Memory B cell (primary cell): ENCODE results near the gene PGAP3.

Experiments used
- ATAC-seq: fragments of 150-1000 bp; cut with Tn5 transposase; 2 replicates; pipeline ENCODE4 v1.10.0; 2021; ENCODE audit warnings: low read depth, mild to moderate bottlenecking, moderate library complexity
- DNase-seq, 2 donors: peaks; one replicate each; pipeline ENCODE4 v3.0.0; 2022; ENCODE audit warnings: low spot score in 2 of 2
- H3K27ac Mint-ChIP-seq: one replicate; pipeline ENCODE4 v1.8.0; 2022; ENCODE audit warnings: mild to moderate bottlenecking, moderate library complexity, mixed read lengths
- H3K27me3 Mint-ChIP-seq: one replicate; pipeline ENCODE4 v1.8.0; 2022; ENCODE audit warnings: mixed read lengths
- H3K36me3 Mint-ChIP-seq: one replicate; pipeline ENCODE4 v1.8.0; 2022; ENCODE audit warnings: mild to moderate bottlenecking, mixed read lengths
- H3K4me1 Mint-ChIP-seq: one replicate; pipeline ENCODE4 v1.8.0; 2022; ENCODE audit warnings: mixed read lengths
- H3K4me3 Mint-ChIP-seq: one replicate; pipeline ENCODE4 v1.8.0; 2022; ENCODE audit warnings: mild to moderate bottlenecking, moderate library complexity, mixed read lengths
- H3K9me3 Mint-ChIP-seq: one replicate; pipeline ENCODE4 v1.8.0; 2022; ENCODE audit warnings: mixed read lengths

The PGAP3 gene

DNA sequence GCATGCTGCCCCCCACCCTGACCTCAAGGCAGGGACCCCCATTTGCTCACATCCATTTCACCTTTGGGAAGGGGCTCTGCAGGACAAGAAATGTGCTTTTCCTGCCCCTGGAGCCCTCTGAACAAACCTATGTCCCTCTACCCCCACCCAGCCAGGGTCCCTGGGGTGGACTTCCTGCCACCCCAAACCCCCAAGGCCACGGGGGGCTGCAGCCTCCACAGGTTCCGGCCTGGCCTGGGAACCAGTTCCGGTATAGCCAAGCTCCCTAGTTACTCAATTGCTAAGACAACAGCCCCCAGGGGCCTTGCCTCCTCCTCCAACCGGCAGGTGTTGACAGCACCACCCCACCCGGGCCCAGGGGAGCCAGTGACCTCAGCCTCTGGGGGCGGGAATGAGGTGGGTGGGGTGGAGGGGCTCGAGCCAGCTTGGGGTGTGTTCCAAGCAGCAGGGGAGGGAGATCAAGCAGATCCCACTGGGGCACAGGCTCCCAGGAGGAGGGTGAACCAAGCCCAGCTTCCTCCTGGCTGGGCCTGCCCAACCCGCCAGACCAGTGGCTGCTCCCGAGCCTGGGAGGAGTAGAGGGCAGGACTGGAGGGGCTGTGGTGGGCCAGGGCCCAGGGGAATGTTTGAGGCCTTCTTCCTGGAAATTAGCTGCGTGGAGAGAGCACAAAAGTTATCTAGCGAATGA, 13.0 kb downstream of the PGAP3 start:
- DNase-seq, result no peak
- ATAC-seq, result peak; percentile 58
- Mint-ChIP-seq H3K27me3 (no peaks in the 10 kb centered on the region), H3K36me3 (no peaks in the 10 kb centered on the region), H3K4me1 (peaks cover 58% of the 10 kb centered on the region), H3K27ac (peak overlapping the region; percentile 82), H3K9me3 (no peaks in the 10 kb centered on the region), H3K4me3 (peak overlapping the region; percentile 55)

DNA sequence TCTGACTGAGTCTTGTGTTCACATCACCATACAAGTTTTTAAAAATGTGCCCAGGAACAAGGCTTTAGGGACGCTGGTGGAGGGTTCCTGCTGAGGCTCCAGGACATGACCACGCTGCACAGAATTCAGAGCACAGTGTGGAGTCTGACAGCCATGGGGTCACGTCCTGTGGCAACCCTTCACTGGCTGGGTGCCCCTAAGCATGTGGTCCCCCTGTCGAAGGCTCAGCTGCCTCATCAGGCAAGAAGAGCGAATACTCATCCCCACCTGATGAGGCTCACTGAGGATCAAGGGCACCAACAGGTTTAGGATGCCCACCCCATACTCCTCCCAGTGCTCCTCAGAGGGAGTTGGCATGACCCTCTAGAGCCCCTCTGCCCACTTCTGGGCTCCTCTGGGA, 13.7 kb downstream of the PGAP3 start:
- Mint-ChIP-seq H3K4me3 (no peak overlapping the region), H3K27me3 (no peaks in the 10 kb centered on the region), H3K4me1 (peaks cover 51% of the 10 kb centered on the region), H3K27ac (no peak overlapping the region), H3K36me3 (no peaks in the 10 kb centered on the region), H3K9me3 (no peaks in the 10 kb centered on the region)
- DNase-seq (no peak), ATAC-seq (no peak)

- H3K4me3 Mint-ChIP-seq, result no peak overlapping the region
- peaks cover 3% of the 10 kb centered on the region for H3K27me3 Mint-ChIP-seq
- no peak overlapping the region for H3K27ac Mint-ChIP-seq
- H3K4me1 Mint-ChIP-seq, result peaks cover 47% of the 10 kb centered on the region
- ATAC-seq (no peak), DNase-seq (no peak)
- no peaks in the 10 kb centered on the region for H3K9me3 Mint-ChIP-seq
- H3K36me3 Mint-ChIP-seq, result no peaks in the 10 kb centered on the region
These were observed 14.3 kb downstream of the PGAP3 start for GRCh38 chr17:39673335-39674081.

GRCh38 chr17:39672522-39673334, 15.1 kb downstream of the PGAP3 start:
- DNase-seq (no peak), ATAC-seq (no peak)
- Mint-ChIP-seq H3K27me3 (peaks cover 4% of the 10 kb centered on the region), H3K9me3 (no peaks in the 10 kb centered on the region), H3K4me3 (no peak overlapping the region), H3K27ac (no peak overlapping the region), H3K4me1 (peaks cover 47% of the 10 kb centered on the region), H3K36me3 (no peaks in the 10 kb centered on the region)

DNA sequence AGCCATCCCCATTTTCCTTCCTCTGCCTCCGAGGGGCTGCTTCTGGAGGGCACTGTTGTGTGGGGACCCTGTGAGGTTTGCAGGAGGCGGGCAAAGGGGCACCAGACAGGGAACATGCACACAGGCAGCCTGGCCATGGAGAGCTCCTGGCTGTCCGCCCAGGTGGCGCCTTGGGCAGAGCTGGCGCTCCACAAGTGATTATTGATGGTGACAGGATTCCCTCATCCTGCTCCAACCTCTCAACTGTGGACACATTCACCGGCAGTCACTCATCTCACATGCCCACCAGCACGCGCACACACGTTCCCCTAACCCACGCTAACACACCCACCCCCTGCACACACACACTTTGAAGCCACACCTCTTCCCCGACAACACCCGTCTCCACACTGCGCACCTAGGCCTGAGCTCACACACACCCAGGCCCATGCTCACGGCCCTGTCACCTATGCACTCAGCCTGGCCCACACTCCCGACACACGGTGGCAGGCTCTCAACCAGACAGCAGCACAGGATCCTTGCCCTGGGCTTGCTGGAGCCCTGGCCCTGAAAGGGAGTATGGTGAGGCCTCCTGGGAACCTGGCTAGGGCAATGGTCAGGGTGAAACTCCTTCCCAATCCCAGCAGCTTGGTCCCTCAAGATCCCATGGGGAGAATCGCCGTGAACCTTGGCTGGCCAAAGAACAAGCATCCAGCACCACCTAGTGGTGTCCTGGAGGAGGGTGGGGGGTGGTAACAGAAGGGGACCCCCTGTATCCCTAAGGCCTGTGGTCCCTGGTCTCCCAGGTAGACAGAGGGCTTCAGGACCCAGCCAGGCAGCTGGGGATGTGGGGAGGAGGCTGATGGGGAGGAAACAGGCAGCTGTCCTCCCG, 16.0 kb downstream of the PGAP3 start:
- Mint-ChIP-seq H3K9me3 (no peaks in the 10 kb centered on the region), H3K27me3 (peaks cover 4% of the 10 kb centered on the region), H3K36me3 (no peaks in the 10 kb centered on the region), H3K4me1 (peaks cover 41% of the 10 kb centered on the region), H3K27ac (peak overlapping the region; percentile 29), H3K4me3 (peak overlapping the region; percentile 37)
- no peak for ATAC-seq
- DNase-seq, result no peak

DNA sequence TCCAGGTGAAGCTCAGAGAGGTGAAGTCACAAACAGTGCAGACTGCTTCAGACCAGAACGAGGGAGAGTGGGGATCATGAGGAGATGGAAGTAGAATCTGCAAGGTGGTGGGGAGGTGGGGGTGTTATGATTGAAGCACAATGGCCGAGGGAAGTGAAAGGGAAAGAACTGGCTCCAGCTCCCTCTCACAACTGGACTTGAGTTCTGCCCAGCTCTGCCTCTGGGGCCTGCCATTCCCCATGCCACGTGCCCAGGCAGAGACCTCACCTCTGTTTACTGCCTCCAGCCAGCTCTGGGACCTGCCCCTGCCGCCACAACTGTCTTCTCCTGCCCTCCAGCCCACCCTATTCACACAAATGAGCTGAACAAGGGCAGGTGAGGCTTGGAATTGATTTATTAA, 17.1 kb downstream of the PGAP3 start:
- Mint-ChIP-seq H3K27me3 (peaks cover 6% of the 10 kb centered on the region), H3K36me3 (no peaks in the 10 kb centered on the region), H3K9me3 (no peaks in the 10 kb centered on the region), H3K4me3 (no peak overlapping the region), H3K4me1 (peaks cover 36% of the 10 kb centered on the region), H3K27ac (peak overlapping the region; percentile 7)
- ATAC-seq (no peak), DNase-seq (no peak)

DNA sequence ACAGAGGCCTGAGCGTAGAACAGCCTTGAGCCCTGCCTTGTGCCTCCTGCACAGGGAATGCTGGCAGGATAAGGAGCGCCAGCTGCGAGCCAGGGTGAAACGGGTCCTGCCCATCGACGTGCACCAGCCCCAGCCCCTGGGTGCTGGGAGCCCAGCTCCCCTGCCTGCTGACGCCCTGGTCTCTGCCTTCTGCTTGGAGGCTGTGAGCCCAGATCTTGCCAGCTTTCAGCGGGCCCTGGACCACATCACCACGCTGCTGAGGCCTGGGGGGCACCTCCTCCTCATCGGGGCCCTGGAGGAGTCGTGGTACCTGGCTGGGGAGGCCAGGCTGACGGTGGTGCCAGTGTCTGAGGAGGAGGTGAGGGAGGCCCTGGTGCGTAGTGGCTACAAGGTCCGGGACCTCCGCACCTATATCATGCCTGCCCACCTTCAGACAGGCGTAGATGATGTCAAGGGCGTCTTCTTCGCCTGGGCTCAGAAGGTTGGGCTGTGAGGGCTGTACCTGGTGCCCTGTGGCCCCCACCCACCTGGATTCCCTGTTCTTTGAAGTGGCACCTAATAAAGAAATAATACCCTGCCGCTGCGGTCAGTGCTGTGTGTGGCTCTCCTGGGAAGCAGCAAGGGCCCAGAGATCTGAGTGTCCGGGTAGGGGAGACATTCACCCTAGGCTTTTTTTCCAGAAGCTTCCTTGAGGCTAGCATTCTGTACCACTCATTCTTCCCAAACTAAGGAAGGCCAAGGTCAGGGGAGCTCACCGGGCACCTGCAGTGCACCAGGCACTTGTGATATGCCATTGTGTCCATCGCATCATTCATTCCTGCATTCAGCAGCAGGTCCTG, 17.7 kb downstream of the PGAP3 start:
- Mint-ChIP-seq H3K4me1 (peaks cover 34% of the 10 kb centered on the region), H3K9me3 (no peaks in the 10 kb centered on the region), H3K36me3 (no peaks in the 10 kb centered on the region), H3K27me3 (peaks cover 6% of the 10 kb centered on the region), H3K27ac (peak overlapping the region; percentile 7), H3K4me3 (no peak overlapping the region)
- no peak for DNase-seq
- no peak for ATAC-seq

DNA sequence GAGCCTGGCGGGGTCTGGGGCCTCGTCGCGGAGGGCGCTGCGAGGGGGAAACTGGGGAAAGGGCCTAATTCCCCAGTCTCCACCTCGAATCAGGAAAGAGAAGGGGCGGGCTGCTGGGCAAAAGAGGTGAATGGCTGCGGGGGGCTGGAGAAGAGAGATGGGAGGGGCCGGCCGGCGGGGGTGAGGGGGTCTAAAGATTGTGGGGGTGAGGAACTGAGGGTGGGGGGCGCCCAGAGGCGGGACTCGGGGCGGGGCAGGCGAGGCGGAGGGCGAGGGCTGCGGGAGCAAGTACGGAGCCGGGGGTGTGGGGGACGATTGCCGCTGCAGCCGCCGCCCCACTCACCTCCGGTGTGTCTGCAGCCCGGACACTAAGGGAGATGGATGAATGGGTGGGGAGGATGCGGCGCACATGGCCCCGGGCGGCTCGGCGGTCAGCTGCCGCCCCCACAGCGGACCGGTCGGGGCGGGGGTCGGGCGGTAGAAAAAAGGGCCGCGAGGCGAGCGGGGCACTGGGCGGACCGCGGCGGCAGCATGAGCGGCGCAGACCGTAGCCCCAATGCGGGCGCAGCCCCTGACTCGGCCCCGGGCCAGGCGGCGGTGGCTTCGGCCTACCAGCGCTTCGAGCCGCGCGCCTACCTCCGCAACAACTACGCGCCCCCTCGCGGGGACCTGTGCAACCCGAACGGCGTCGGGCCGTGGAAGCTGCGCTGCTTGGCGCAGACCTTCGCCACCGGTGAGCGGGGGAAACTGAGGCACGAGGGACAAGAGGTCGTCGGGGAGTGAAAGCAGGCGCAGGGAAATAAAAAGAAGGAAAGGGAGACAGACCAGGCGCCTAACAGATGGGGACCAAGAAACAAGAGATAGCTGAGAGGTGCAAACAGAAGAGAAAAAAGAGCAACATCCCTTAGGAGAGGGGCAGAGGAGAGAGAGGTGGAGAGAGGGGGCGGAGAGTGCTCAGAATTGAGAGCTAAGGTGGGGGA, 19.6 kb downstream of the PGAP3 start, which contains the start of gene PNMT:
TSS of gene PNMT (plus strand) at position 509 of the 980 bp plus-strand sequence. CDS start at position 532, 23 bp downstream.
- no peaks in the 10 kb centered on the region for H3K9me3 Mint-ChIP-seq
- peak within 1 kb of the TSS; percentile 82 for H3K4me3 Mint-ChIP-seq
- DNase-seq (peak; percentile 59 to 75), ATAC-seq (peak; percentile 81)
- peaks cover 23% of the 10 kb centered on the region for H3K4me1 Mint-ChIP-seq
- H3K36me3 Mint-ChIP-seq, result no peaks in the 10 kb centered on the region
- H3K27ac Mint-ChIP-seq, result peak within 1 kb of the TSS; percentile 35
- peaks cover 6% of the 10 kb centered on the region for H3K27me3 Mint-ChIP-seq

- H3K4me1 Mint-ChIP-seq, result peaks cover 21% of the 10 kb centered on the region
- H3K4me3 Mint-ChIP-seq, result peak overlapping the region; percentile 80
- no peaks in the 10 kb centered on the region for H3K9me3 Mint-ChIP-seq
- no peak overlapping the region for H3K27ac Mint-ChIP-seq
- H3K36me3 Mint-ChIP-seq, result no peaks in the 10 kb centered on the region
- no peak for DNase-seq
- H3K27me3 Mint-ChIP-seq, result peaks cover 6% of the 10 kb centered on the region
- peak; percentile 24 for ATAC-seq
These were observed 20.5 kb downstream of the PGAP3 start for GRCh38 chr17:39667262-39667944.

DNA sequence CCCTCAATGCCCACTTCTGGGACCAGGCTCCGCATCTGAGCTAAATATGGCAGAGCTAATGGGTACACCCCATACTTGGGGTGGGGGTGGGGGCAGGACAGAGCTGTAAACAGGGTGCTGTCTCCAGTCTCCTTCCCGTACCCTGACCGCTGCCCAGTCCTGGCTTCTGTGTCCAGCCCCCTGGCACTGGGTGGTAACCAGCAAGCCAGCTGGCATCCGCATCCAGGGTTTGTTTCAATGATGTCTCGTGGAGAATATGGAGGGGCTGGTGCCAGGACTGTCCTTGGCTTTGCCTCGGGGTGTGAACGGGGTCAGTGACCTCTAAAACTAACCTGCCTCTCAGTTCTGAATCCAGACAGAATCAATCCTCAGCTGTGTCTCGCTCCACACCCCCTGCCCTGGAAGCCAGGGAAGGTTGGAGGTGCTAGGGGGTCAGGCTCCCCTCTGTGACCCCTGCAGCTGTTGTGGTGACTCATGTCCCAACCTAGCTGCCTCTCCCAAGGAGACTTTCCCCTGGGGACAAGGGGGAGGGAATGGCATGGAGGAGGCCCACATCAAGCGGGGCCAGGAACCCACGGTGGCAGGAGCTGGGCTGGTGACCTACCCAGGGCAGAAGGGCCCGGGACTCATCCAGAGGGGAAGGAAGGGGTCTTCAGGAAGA, 21.1 kb downstream of the PGAP3 start:
- H3K27ac Mint-ChIP-seq, result no peak overlapping the region
- H3K36me3 Mint-ChIP-seq, result no peaks in the 10 kb centered on the region
- H3K4me3 Mint-ChIP-seq, result peak overlapping the region; percentile 58
- peaks cover 14% of the 10 kb centered on the region for H3K4me1 Mint-ChIP-seq
- ATAC-seq, result no peak
- H3K27me3 Mint-ChIP-seq, result peaks cover 6% of the 10 kb centered on the region
- DNase-seq, result no peak
- no peaks in the 10 kb centered on the region for H3K9me3 Mint-ChIP-seq

- Mint-ChIP-seq H3K27ac (no peak overlapping the region), H3K4me1 (peaks cover 13% of the 10 kb centered on the region)
These were observed 21.6 kb downstream of the PGAP3 start for GRCh38 chr17:39666231-39666600.

More at GRCh38 chr17:39666231-39666600, 21.6 kb downstream of the PGAP3 start:
- ATAC-seq, result no peak
- DNase-seq, result no peak
- Mint-ChIP-seq H3K9me3 (no peaks in the 10 kb centered on the region), H3K36me3 (peaks cover 4% of the 10 kb centered on the region), H3K4me3 (peak overlapping the region; percentile 30), H3K27me3 (peaks cover 6% of the 10 kb centered on the region)
